Measurements from ENCODE around the gene KCP. TPM values are rescaled to one million over a fixed set of nuclear protein-coding genes. Genes with fewer than 3 reads are reported as not detected.
"Not testable (repeated sequence)": the region's sequence is repeated elsewhere in the genome, so short reads cannot be mapped to it uniquely, and the experiment has no call there.

KCP gene
- total RNA-seq, 1 donor from 2014 or later: 23.7 TPM

DNA sequence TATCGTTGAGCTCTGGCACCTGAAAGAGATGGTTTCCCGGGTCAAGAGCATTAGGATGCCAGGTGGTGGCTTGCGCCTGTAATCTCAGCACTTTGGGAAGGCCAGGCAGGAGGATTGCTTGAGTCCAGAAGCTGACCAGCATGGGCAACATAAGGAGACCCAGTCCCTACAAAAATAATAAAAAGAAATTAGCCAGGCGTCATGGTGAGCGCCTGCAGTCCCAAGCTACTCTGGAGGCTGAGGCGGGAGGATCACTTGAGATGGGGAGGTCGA, 6.1 kb upstream of the KCP start:
- Mint-ChIP-seq H3K27me3 (ENCODE audit: low read depth) (peaks cover 72% of the 10 kb centered on the region), H3K9me3 (no peaks in the 10 kb centered on the region), H3K4me3 (no peak overlapping the region), H3K27ac (no peak overlapping the region), H3K36me3 (no peaks in the 10 kb centered on the region), H3K4me1 (peaks cover 15% of the 10 kb centered on the region)
- TF ChIP-seq, protein P1, sequence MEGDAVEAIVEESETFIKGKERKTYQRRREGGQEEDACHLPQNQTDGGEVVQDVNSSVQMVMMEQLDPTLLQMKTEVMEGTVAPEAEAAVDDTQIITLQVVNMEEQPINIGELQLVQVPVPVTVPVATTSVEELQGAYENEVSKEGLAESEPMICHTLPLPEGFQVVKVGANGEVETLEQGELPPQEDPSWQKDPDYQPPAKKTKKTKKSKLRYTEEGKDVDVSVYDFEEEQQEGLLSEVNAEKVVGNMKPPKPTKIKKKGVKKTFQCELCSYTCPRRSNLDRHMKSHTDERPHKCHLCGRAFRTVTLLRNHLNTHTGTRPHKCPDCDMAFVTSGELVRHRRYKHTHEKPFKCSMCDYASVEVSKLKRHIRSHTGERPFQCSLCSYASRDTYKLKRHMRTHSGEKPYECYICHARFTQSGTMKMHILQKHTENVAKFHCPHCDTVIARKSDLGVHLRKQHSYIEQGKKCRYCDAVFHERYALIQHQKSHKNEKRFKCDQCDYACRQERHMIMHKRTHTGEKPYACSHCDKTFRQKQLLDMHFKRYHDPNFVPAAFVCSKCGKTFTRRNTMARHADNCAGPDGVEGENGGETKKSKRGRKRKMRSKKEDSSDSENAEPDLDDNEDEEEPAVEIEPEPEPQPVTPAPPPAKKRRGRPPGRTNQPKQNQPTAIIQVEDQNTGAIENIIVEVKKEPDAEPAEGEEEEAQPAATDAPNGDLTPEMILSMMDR (IDR thresholded peaks at IDR 0.05; ENCODE audit: unreplicated experiment): no peak
- no peak for DNase-seq (ENCODE audit: low spot score in 2 of 2, unreplicated experiment in 2 of 2)

DNA sequence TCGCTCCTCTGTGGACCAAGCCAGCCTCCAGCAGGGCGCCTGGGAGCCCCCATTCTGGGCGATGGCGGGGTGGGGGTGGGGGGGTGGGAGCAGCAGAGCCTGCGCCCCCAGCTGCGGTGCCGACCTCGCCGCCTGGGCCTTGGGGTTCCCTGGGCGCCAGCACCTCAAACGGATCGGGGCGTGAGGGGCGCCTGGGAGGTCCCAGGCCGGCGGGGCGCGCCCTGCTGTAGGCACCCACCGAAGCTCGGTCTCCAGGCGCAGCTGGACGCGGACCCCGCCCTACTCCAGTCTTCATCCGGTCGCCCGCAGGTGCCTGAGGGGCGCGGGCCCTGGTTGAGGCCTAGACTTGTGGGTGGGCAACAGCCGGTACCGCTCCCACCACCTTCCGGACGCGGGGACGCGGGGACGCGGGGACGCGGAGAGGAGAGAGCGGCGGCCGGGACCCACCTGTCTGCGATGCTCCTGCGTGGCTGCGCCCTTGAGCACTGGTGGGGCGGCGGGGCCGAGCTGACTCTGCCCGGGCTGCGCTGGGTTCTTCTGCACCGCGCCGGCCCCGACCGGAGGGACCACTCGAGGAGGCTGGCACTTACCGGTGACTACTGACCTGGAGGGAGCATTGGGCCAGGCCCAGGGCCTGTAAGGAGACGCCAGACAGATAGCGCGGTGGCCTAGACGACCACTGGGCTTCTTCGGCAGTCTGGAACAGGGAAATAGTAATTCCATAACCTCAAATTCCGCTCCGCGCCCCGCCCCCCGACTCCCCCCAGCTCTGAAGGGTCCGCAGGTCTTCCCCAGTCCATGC, 5.5 kb upstream of the KCP start:
- peaks cover 18% of the 10 kb centered on the region for H3K4me1 Mint-ChIP-seq
- H3K27ac Mint-ChIP-seq: no peak overlapping the region
- DNase-seq (ENCODE audit: low spot score in 2 of 2, unreplicated experiment in 2 of 2): no peak
- H3K9me3 Mint-ChIP-seq: no peaks in the 10 kb centered on the region
- H3K36me3 Mint-ChIP-seq: no peaks in the 10 kb centered on the region
- no peak overlapping the region for H3K4me3 Mint-ChIP-seq
- TF ChIP-seq, protein P1 (IDR thresholded peaks at IDR 0.05; ENCODE audit: unreplicated experiment): no peak
- peaks cover 74% of the 10 kb centered on the region for H3K27me3 Mint-ChIP-seq (ENCODE audit: low read depth)

DNA sequence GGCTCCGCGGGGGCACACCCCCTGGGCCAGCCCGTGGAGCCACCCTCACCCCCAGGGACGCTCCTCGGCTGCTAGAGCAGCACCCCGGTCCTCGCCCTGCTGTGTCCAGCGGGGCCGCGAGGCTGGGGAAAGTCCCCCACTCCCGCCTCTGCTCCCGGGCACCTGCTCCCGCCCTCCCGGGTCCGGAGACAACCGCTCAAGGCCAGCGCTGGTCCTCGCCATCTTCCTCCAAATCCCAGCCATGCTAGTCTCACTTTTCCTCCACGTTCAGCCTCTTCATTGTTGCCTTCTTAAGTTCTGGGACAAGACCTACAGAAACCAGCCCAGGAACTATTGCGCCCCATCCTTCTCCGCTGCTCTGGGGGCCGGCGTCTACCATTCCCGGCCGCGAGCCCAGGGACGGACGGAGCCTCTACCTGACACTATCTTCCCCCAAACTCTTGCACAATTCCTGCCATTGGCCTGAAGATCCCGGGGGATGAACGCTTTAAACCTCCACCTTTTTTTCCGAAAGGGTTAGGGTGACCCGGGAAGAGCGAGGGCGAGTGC, 4.8 kb upstream of the KCP start:
- Mint-ChIP-seq H3K27ac (no peak overlapping the region), H3K9me3 (no peaks in the 10 kb centered on the region), H3K4me3 (no peak overlapping the region), H3K36me3 (no peaks in the 10 kb centered on the region), H3K27me3 (ENCODE audit: low read depth) (peaks cover 71% of the 10 kb centered on the region), H3K4me1 (peaks cover 15% of the 10 kb centered on the region)
- DNase-seq (ENCODE audit: low spot score in 2 of 2, unreplicated experiment in 2 of 2): no peak
- TF ChIP-seq, protein P1 (IDR thresholded peaks at IDR 0.05; ENCODE audit: unreplicated experiment): no peak

DNA sequence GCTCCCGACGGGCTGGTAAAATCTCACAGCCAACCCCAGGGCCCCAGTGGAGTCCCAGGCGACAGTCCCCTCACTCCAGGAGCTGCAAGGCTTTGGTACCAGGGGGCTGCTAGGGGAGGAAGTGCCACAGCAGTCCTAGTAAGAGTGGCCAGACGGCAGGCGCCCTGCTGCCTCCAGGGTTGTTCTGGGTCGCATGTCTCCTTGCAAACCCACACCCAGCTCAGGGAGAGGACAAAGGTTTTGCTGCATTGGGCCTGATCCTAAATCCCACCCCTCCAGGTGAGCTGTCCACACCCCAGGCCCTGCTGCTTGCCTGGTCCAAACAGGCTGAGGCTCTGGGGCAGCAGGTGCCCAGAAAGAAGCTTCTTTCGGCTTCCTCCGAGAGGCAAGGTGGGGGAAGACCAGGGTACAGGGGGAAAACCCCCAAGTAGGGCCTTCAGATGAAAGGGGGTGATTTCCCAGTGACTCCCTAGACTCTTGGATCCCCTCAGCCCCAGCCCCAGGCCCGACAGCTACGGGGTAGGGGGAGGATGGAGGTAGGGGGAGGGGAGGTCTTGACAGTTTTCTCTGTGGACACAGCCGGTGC, 4.2 kb upstream of the KCP start:
- no peaks in the 10 kb centered on the region for H3K9me3 Mint-ChIP-seq
- H3K36me3 Mint-ChIP-seq: no peaks in the 10 kb centered on the region
- no peak for DNase-seq (ENCODE audit: low spot score in 2 of 2, unreplicated experiment in 2 of 2)
- peaks cover 70% of the 10 kb centered on the region for H3K27me3 Mint-ChIP-seq (ENCODE audit: low read depth)
- H3K4me3 Mint-ChIP-seq: no peak overlapping the region
- H3K27ac Mint-ChIP-seq: no peak overlapping the region
- TF ChIP-seq, protein P1 (IDR thresholded peaks at IDR 0.05; ENCODE audit: unreplicated experiment): no peak
- peaks cover 19% of the 10 kb centered on the region for H3K4me1 Mint-ChIP-seq

DNA sequence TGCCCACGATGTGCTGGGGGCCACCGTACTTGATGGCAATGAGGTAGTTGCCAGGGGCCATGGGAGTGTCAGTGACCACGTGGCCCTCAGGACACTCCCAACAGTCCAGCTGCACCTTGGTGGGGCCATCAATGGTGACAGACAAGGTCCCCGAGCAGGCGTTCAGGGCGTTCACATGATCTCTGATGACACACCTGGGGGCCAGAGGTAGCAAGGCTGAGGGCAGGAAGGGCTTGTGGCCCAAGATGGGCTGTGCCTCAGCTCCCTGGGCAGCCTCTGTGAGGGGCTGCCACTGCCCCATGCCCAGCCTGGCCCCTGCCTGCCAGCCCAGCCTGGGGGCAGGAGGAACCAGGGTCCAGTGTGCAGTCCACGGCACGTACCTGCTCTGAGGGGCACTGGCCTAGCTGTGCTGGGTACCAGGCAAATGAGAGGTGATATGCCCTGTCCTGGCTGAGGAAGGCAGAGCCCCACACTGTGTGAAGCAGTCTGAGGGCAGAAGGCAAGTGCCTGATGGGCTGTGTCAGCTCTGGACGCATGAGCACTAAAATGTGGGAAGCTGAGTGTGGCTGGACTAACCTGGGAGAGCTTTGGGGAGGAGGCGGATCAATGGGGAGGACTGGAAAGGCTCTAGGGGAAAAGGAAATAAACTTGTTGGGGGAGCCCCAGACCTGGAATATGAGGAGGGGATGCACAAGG, 3.5 kb upstream of the KCP start:
- no peak for DNase-seq (ENCODE audit: low spot score in 2 of 2, unreplicated experiment in 2 of 2)
- Mint-ChIP-seq H3K9me3 (no peaks in the 10 kb centered on the region), H3K4me3 (no peak overlapping the region), H3K27me3 (ENCODE audit: low read depth) (peaks cover 70% of the 10 kb centered on the region), H3K36me3 (no peaks in the 10 kb centered on the region), H3K27ac (no peak overlapping the region), H3K4me1 (peaks cover 24% of the 10 kb centered on the region)
- TF ChIP-seq, protein P1 (IDR thresholded peaks at IDR 0.05; ENCODE audit: unreplicated experiment): no peak

DNA sequence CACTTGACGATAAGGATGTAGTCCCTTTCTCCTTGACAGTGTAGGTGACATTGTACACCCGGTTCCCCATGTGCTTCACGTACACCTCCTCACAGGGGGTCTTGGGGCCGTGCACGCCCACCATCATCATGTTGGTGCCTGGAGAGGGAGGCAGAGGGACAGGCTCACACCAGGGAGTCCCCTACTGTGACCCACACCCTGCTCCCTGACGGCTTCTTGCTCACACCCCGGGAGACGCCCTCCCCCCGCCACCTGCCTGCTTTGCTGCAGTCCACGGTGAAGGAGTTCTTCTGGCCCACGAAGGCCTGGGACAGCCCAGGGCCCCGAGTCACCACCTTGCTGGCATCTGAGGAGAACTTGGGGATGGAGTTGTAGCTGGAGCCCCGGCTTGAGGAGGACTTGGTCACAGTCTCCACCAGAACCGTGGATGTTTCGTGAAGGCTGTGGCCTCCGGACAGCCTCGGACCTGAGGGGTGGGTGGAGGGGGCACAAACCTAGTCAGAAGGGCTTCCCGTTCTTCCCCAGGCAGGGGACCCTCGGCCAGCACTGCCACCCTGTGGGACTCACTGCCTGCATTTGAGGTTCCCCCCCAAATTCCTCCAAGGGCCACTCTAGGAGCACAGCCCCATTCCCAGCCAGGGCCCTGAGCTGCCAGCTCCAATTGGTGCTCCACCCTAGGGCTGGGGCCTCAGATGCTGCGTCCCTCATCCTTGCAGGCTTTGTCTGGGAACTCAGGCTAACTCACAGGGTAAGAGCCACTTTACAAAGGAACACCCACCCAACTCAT, 2.4 kb upstream of the KCP start:
- not testable (repeated sequence) for DNase-seq (ENCODE audit: low spot score in 2 of 2, unreplicated experiment in 2 of 2); H3K36me3 Mint-ChIP-seq; H3K4me3 Mint-ChIP-seq; H3K9me3 Mint-ChIP-seq; H3K27ac Mint-ChIP-seq
- Mint-ChIP-seq H3K27me3 (ENCODE audit: low read depth) (peaks cover 67% of the 10 kb centered on the region), H3K4me1 (peaks cover 25% of the 10 kb centered on the region)

Measured in mesothelial cell of epicardium (in vitro differentiated cells).